ENCODE results near the gene MROH8.

MROH8 gene

DNA sequence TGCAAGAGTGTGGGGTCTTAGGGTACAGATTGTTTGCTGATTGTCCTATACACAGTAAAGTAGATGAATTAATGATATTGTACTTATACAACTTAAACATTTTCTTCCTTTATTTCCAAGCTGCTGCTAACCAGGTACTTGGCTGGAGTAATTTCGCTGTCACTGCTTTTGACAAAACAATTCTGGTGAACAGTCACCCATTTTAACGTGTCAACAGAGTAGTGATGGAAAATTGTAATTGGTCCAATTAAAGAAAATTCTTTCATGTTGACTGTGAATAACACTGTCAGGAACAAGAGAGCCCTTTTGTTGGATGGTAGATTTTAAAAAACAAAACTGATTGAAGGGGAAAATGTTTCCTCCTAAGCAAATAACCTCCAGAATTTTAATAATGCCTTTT lies 26.4 kb upstream of the MROH8 start:
- TF ChIP-seq, protein P1, sequence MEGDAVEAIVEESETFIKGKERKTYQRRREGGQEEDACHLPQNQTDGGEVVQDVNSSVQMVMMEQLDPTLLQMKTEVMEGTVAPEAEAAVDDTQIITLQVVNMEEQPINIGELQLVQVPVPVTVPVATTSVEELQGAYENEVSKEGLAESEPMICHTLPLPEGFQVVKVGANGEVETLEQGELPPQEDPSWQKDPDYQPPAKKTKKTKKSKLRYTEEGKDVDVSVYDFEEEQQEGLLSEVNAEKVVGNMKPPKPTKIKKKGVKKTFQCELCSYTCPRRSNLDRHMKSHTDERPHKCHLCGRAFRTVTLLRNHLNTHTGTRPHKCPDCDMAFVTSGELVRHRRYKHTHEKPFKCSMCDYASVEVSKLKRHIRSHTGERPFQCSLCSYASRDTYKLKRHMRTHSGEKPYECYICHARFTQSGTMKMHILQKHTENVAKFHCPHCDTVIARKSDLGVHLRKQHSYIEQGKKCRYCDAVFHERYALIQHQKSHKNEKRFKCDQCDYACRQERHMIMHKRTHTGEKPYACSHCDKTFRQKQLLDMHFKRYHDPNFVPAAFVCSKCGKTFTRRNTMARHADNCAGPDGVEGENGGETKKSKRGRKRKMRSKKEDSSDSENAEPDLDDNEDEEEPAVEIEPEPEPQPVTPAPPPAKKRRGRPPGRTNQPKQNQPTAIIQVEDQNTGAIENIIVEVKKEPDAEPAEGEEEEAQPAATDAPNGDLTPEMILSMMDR (IDR thresholded peaks at IDR 0.05): no peak

DNA sequence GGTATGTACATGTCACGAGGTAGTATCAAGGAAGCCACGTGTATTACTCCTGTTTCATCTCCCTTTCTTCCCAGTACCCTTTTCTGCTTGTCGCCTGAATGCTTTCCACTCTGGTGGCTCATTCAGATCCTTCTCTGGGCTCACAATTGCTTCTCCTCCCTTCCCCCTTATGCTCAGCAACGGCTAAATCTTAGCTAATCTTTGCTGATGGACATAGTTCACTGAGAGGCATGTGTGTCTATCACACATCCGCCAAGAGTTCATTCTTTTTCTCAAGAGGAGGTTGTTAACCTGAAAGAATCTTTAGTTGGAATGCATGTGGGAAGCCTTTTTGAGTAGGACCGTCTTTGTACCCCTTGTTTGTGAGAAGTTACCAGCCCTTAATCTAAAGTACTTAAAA lies 25.8 kb upstream of the MROH8 start:
- TF ChIP-seq, protein P1 (IDR thresholded peaks at IDR 0.05): no peak

DNA sequence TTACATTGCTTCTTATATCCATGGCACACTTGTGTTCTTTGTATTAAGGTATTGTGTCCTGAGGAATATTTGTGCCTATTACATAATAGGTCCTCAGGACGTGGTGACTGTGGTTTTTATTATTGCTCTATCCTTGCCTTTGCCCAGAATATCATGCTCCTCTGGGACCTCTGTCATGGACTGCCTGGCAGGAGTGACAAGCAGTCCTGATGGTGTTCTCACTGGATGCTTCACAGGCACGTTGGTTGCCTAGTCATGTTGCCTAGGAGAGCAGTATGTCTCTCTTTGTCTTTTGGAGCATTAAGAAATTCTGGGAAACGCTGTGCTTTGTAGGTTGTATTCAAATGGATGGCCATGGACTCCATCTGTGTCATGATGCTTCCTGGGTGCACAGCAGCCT lies 24.7 kb upstream of the MROH8 start:
- TF ChIP-seq, protein P1 (IDR thresholded peaks at IDR 0.05): no peak

DNA sequence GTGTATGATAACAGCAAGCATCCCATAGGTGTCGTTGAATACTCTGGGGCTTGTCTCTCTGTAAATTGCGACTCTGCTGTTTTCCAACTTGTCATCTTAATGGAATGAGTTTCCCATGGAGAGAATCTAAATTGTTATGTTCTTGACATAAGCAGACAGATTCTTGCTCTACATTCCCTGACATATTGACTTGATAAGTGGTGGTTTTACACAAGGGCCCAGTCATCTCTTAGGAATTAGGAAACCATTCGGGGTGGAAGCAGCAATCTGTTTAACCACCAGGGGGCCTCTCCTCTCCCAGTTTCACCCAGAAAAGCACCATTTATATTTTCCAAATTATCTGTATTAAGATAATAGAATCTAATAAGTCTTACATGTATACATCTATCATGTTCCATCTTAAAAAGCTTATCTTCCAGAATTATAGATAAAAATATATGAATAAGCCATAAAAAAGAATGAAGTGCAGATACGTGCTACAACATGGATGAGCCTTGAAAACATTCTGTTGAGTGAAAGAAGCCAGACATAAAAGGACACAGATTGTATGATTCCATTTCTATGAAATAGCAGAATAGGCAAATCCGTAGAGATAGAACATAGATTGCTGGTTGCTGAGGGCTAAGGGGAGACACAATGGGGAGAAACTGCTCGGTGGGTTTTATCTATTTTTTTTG lies 23.1 kb upstream of the MROH8 start:
- TF ChIP-seq, protein P1 (IDR thresholded peaks at IDR 0.05): peak; percentile 84

DNA sequence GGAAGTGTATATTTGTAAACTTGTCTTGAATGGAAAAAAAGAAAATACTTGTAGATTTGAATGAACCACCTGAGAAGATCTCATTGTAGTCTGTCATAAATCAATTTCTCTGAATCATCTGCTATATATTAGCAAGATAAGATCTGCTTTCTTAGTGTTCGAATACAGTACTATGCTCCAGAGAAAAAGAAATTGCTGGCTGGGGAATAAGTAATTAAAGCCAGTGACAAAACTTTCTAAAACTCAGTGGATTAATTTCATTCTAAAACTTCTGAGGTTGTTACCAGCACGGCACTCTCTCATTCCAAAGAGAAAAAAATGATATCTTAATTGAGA lies 22.4 kb upstream of the MROH8 start:
- TF ChIP-seq, protein P1 (IDR thresholded peaks at IDR 0.05): no peak

DNA sequence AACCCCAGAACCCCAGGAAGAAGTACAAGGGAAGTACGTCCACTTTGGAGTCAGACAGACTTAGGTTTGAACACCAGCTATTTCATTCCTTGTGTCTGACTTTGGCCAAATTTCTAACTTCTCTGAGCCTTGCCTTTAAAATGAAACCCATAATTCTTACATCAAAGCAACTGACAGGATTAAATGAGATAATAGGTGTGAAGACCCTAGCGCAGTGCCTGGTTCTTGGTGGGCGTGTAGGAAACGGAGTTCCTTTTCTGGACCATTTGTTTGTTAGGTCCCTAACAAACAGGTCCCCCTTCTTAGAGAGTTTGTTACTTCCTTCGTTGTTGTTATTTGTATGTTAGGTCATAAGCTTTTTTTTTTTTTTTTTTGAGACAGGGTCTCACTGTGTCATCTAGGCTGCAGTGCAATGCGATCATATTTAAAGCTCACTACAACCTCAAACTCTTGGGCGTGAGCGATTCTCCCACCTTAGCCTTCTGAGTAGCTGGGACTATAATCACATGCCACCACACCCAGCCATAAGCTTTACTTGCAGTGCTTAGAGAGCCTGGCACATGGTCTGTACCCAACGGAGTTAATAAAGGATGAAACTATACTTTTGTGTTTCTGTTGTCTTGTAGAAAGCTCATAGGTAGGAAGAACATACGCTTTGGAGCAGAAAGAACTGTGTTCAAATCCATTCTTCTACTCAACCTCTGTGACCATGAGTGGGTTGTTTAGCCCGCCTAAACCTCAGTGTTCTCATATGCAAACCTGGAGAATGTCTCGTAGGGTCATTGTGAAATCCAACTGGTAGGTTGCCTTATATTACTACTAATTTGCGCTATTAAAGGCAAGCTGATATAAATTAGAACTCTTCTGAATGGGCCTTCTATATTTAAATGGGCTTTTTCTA lies 21.8 kb upstream of the MROH8 start:
- TF ChIP-seq, protein P1 (IDR thresholded peaks at IDR 0.05): no peak

DNA sequence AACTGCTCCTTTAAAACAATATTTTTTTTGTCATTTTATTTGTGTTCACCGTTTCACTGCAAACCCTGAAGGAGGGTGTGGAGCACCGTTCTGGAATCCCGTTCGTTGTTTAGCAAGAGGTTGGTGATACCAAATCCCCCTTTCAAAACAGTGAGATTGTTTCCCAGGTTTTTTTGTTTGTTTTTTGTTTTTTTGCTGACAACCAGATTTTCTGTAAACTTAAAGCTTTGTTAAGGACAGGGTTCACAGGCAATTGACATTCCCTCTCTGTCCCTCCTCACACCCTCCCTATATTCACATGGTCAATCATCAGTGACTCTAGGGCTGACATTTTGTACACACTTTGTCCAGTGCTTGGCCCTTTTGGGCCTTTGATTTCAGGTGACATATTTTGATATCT lies 21.0 kb upstream of the MROH8 start:
- TF ChIP-seq, protein P1 (IDR thresholded peaks at IDR 0.05): no peak
